Mucosa of descending colon (tissue), 3 donors: Measurements from ENCODE around the gene TMEM203. TPM values are rescaled to one million over a fixed set of nuclear protein-coding genes. Genes with fewer than 3 reads are reported as not detected.

ENCODE experiments used
- ATAC-seq: fragments of 200-7000 bp; cut with Tn5 transposase; one replicate; pipeline ENCODE4 v1.9.1; 2020; ENCODE audit warnings: mild to moderate bottlenecking, moderate library complexity
- DNase-seq, 3 donors: peaks; one replicate each; pipeline ENCODE4 v3.0.0-alpha.2; 2020
- H3K36me3 ChIP-seq: fragments of 200-600 bp; one replicate; pipeline ENCODE4 v1.8.0; 2021; ENCODE audit warnings: low read depth, mild to moderate bottlenecking
- H3K4me1 ChIP-seq: fragments of 200-600 bp; one replicate; pipeline ENCODE4 v1.8.0; 2021; ENCODE audit warnings: low read depth, mild to moderate bottlenecking
- H3K4me3 ChIP-seq: fragments of 200-600 bp; one replicate; pipeline ENCODE4 v1.8.0; 2021; ENCODE audit warnings: mild to moderate bottlenecking
- H3K9me3 ChIP-seq: fragments of 200-600 bp; one replicate; pipeline ENCODE4 v1.8.0; 2021; ENCODE audit warnings: mild to moderate bottlenecking
- intact Hi-C, 2 donors: fragments of 100-400 bp; cut with DNase I in 1 of 2; cut with micrococcal nuclease in 1 of 2; formaldehyde crosslinking; loops; one replicate each; pipeline versions ENCODE4 v1.11.0 to v1.11.1; 2022; cut with DNase I, micrococcal nuclease
- total RNA-seq, 3 donors: library from RNA; stranded (reverse); fragmentation: NEBNext Ultra II Directional in 2 of 3; extraction: Animal tissue kit (Norgen Biotek cat#: 25700) in 2 of 3; gene quantifications; one replicate each; pipeline versions ENCODE4 v1.2.1 to v1.2.4, GENCODE V29; 2021 to 2023
- TF ChIP-seq, protein P1 (sequence below): fragments of 200-600 bp; IDR thresholded peaks from one replicate; pipeline ENCODE4 v1.8.0; 2022; ENCODE audit warnings: antibody characterized with exemption, mild to moderate bottlenecking
- donor health status: DM: no; HTN: no; CAD: no; lungs with moderate emphysema.
- donor health status: DM: no; HTN: no; CAD: no.
- donor health status: DM: no; HTN: yes; CAD: no.

Gene TMEM203
- total RNA-seq, 3 donors from 2014 or later, result 30.6 to 40.4 (median 40.0) TPM

DNA sequence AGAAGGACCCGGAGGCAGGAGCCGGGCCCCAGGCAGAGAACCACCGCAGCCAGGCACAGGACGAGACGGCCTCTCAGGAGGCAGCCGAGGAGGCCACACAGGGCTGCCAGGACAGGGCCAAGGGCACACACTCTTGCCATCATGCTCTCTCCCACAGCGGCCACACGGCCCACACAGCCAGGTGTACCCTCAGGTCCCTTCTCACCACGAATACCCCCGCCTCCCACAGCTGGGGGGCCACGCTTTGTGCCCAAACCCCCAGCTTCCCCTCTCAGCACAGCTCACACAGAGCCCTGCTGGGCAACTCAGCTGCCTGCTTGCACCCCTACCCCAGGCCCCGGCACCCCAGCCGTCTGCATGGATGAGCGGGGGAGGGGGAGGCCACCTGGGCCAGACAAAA is 11.7 kb downstream of the TMEM203 start:
- Histone ChIP-seq H3K9me3 (no peaks in the 10 kb centered on the region), H3K4me3 (no peak overlapping the region), H3K4me1 (peaks cover 64% of the 10 kb centered on the region), H3K36me3 (no peaks in the 10 kb centered on the region)
- TF ChIP-seq, protein P1, sequence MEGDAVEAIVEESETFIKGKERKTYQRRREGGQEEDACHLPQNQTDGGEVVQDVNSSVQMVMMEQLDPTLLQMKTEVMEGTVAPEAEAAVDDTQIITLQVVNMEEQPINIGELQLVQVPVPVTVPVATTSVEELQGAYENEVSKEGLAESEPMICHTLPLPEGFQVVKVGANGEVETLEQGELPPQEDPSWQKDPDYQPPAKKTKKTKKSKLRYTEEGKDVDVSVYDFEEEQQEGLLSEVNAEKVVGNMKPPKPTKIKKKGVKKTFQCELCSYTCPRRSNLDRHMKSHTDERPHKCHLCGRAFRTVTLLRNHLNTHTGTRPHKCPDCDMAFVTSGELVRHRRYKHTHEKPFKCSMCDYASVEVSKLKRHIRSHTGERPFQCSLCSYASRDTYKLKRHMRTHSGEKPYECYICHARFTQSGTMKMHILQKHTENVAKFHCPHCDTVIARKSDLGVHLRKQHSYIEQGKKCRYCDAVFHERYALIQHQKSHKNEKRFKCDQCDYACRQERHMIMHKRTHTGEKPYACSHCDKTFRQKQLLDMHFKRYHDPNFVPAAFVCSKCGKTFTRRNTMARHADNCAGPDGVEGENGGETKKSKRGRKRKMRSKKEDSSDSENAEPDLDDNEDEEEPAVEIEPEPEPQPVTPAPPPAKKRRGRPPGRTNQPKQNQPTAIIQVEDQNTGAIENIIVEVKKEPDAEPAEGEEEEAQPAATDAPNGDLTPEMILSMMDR, result no peak
- ATAC-seq, result no peak
- intact Hi-C loops, result no loop called here
- no peak for DNase-seq

DNA sequence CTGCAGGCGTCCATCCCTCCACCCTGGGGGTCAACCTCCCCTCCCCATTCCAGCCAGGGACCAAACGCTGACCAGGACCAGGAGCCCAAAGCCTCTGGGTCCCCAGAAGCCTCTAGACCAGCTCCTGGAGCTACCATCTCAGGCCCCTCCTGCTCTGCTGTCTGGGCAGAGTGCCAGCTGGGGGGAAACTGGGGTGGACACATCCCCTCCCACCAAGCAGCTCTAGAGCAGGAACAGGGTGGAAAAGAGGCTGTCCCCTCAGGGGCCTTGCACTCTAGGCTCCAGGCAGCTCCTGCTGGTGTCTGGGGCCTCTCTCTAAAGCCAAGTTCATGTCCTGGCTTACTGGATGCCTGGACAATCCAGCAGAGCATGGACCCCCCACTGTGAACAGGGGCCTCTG is 12.6 kb downstream of the TMEM203 start:
- Histone ChIP-seq H3K9me3 (no peaks in the 10 kb centered on the region), H3K36me3 (no peaks in the 10 kb centered on the region), H3K4me3 (no peak overlapping the region), H3K4me1 (peaks cover 60% of the 10 kb centered on the region)
- ATAC-seq (no peak), DNase-seq (peak in 1 of 3 donors; percentile 33)
- intact Hi-C loops, result no loop called here
- TF ChIP-seq, protein P1, result no peak

DNA sequence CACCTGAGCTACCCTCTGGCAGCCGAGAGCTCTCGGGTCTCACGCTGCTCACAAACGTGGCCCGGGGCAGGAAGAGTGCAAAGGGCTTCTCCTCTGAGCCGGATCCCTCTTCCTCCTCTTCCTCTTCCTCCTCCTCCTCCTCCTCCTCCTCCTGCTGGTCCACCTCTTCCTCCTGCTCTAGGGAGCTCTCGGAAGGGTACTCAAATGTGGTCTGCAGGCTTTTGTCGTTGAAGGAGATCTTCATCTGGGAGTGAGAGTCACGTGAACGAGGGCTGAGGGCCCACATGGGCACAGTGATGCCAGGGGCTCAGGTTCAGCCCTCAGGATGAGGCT is 13.0 kb downstream of the TMEM203 start:
- H3K36me3 ChIP-seq, result no peaks in the 10 kb centered on the region
- intact Hi-C loops, result no loop called here
- no peak for ATAC-seq

DNA sequence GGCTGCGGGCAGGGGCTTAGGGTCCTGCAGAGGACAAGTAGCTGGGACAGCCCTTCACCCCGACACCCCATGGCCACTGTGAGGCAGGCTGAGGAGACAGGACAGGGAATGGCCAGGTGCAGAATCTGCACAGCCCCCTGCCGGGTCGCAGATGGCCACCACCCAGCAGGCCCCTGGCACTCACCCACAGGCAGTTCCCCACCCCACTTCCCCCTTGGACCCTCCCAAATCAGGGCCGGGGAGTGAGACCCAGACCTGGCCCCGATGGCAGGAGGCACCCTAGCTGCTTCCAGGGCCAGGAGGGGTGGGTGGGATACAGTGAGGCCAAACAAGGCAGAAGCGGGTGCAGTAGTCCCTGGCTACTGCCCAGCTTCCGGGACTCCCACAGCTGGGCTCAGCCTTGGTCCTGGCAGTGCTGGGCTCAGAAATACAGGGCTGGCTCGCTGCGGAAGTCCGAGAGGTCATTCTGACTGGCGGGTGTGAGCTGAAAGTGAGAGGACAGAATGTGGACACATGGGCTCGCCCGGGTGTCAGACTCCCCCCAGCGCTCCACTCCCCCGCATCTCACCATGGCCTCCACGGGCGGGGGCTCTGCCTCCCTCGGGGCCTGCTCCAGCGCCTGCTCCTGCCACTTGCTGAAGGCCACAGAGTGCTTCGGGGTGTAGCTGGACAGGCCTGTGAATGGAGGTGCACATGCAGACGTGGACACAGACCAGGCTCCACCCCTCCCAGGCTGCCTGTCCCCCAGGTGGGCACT is 13.6 kb downstream of the TMEM203 start:
- H3K36me3 ChIP-seq, result no peaks in the 10 kb centered on the region
- TF ChIP-seq, protein P1, result no peak
- ATAC-seq (no peak), DNase-seq (no peak)
- H3K9me3 ChIP-seq, result no peaks in the 10 kb centered on the region
- intact Hi-C loops, result no loop called here
- H3K4me3 ChIP-seq, result no peak overlapping the region
- peaks cover 63% of the 10 kb centered on the region for H3K4me1 ChIP-seq

More for the DNA sequence above, 13.0 kb downstream of the TMEM203 start:
- no peak overlapping the region for H3K4me3 ChIP-seq
- no peaks in the 10 kb centered on the region for H3K9me3 ChIP-seq
- peaks cover 60% of the 10 kb centered on the region for H3K4me1 ChIP-seq
- TF ChIP-seq, protein P1, result no peak
- DNase-seq, result no peak

DNA sequence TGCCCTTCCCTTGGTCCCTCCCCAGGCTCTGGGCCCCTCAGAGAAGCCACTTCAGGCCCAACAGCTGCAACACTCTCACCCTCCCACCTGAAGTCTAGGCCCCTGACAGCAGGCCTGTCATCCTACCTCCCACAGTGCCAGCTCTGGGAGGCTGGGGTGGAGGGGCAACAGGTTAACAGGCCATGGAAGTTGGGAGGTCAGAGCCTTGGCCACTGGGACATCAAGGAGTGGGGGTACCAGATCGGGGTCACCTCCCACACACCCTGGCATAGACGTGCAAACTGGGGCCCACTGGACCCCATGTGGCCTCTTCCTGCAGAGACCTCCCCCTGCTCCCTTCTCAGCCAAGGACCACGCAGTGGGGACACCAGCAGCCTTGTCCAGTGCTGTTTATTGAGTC is 14.2 kb downstream of the TMEM203 start:
- Histone ChIP-seq H3K36me3 (no peaks in the 10 kb centered on the region), H3K4me3 (no peak overlapping the region), H3K9me3 (no peaks in the 10 kb centered on the region), H3K4me1 (peaks cover 62% of the 10 kb centered on the region)
- no peak for DNase-seq
- intact Hi-C loops, result no loop called here
- ATAC-seq, result no peak
- TF ChIP-seq, protein P1, result no peak
